ENCODE data around the gene ZFPM1.
A peak's percentile ranks its signal among the peaks of the same experiment; 100 is the strongest.

Gene ZFPM1

GRCh38 chr16:88532434-88533241 is 79.6 kb downstream of the ZFPM1 start:
- no peak overlapping the region for H3K4me3 ChIP-seq (ENCODE audit: control insufficient read depth, low read depth, low read length)

GRCh38 chr16:88533381-88533917 is 80.4 kb downstream of the ZFPM1 start:
- DNase-seq (ENCODE audit: low read depth): peak; percentile 31
- no peak for TF ChIP-seq CTCF (conservative IDR thresholded peaks at IDR 0.05; ENCODE audit: control insufficient read depth, insufficient read depth, low read depth, low read length)
- no peak overlapping the region for H3K4me3 ChIP-seq (ENCODE audit: control insufficient read depth, low read depth, low read length)

More at GRCh38 chr16:88532434-88533241, 79.6 kb downstream of the ZFPM1 start:
- no peak for DNase-seq (ENCODE audit: low read depth)
- TF ChIP-seq CTCF (conservative IDR thresholded peaks at IDR 0.05; ENCODE audit: control insufficient read depth, insufficient read depth, low read depth, low read length): no peak

GRCh38 chr16:88533932-88534637 is 81.0 kb downstream of the ZFPM1 start:
- peak; percentile 38 for DNase-seq (ENCODE audit: low read depth)
- TF ChIP-seq CTCF (conservative IDR thresholded peaks at IDR 0.05; ENCODE audit: control insufficient read depth, insufficient read depth, low read depth, low read length): no peak
- H3K4me3 ChIP-seq (ENCODE audit: control insufficient read depth, low read depth, low read length): peak overlapping the region; percentile 32

GRCh38 chr16:88534638-88535190 is 81.6 kb downstream of the ZFPM1 start:
- peak; percentile 37 for DNase-seq (ENCODE audit: low read depth)
- H3K4me3 ChIP-seq (ENCODE audit: control insufficient read depth, low read depth, low read length): no peak overlapping the region
- TF ChIP-seq CTCF (conservative IDR thresholded peaks at IDR 0.05; ENCODE audit: control insufficient read depth, insufficient read depth, low read depth, low read length): no peak

GRCh38 chr16:88535191-88535856 is 82.2 kb downstream of the ZFPM1 start:
- no peak overlapping the region for H3K4me3 ChIP-seq (ENCODE audit: control insufficient read depth, low read depth, low read length)
- DNase-seq (ENCODE audit: low read depth): no peak
- TF ChIP-seq CTCF (conservative IDR thresholded peaks at IDR 0.05; ENCODE audit: control insufficient read depth, insufficient read depth, low read depth, low read length): no peak

- no peak for TF ChIP-seq CTCF (conservative IDR thresholded peaks at IDR 0.05; ENCODE audit: control insufficient read depth, insufficient read depth, low read depth, low read length)
- DNase-seq (ENCODE audit: low read depth): no peak
- H3K4me3 ChIP-seq (ENCODE audit: control insufficient read depth, low read depth, low read length): no peak overlapping the region
Measured at GRCh38 chr16:88535857-88536222, 82.8 kb downstream of the ZFPM1 start.

All from fibroblast of mammary gland (primary cell).